ENCODE results near the gene SANBR.

- TF ChIP-seq CTCF (IDR thresholded peaks at IDR 0.05) (no peak), POLR2A (IDR thresholded peaks at IDR 0.05) (no peak), POLR2AphosphoS5 (IDR thresholded peaks at IDR 0.05; ENCODE audit: insufficient read depth in 1 of 2, low read depth in 1 of 2) (no peak)
These were observed 43.6 kb downstream of the SANBR start for GRCh38 chr2:61109291-61109690.

Data from vagina (tissue), 2 donors.